HepG2 (cell line): Measurements from ENCODE around the gene GRIFIN. TPM values are rescaled to one million over a fixed set of nuclear protein-coding genes. Genes with fewer than 3 reads are reported as not detected.

Source experiments
- CBFB ChIP-seq: sonication (generic); formaldehyde crosslinking; IDR thresholded peaks from 2 replicates; pipeline ENCODE4 v1.4.0; 2020; ENCODE audit warnings: missing genetic modification reagents
- CBX5 ChIP-seq: sonication (generic); formaldehyde crosslinking; IDR thresholded peaks from 2 replicates; pipeline ENCODE4 v1.4.0; 2020; ENCODE audit warnings: missing genetic modification reagents, borderline replicate concordance
- DR1 ChIP-seq: sonication (generic); formaldehyde crosslinking; IDR thresholded peaks from 2 replicates; pipeline ENCODE4 v1.8.0; 2021; ENCODE audit warnings: mild to moderate bottlenecking, missing genetic modification reagents, inconsistent platforms
- EED ChIP-seq: sonication (generic); formaldehyde crosslinking; IDR thresholded peaks from 2 replicates; pipeline ENCODE4 v1.5.0; 2020; ENCODE audit warnings: mild to moderate bottlenecking, missing genetic modification reagents
- FOSL2 ChIP-seq: sonication (generic); formaldehyde crosslinking; IDR thresholded peaks from 2 replicates; pipeline ENCODE4 v1.4.0; 2020; ENCODE audit warnings: missing genetic modification reagents
- HDAC6 ChIP-seq: fragments of 200-600 bp; sonication (generic); IDR thresholded peaks from 2 replicates; pipeline ENCODE4 v1.7.0; 2017; ENCODE audit warnings: mild to moderate bottlenecking, antibody characterized with exemption, low read length, low read depth
- HIC2 ChIP-seq: sonication (generic); formaldehyde crosslinking; IDR thresholded peaks from 2 replicates; pipeline ENCODE4 v1.9.0; 2022; ENCODE audit warnings: low read depth, missing genetic modification reagents
- HMGXB4 ChIP-seq, 2 experiments: sonication (generic) in 1 of 2; formaldehyde crosslinking in 1 of 2; IDR thresholded peaks; 2 replicates each; pipeline versions ENCODE4 v1.4.0 to v1.6.1; 2018 to 2020; ENCODE audit warnings: missing genetic modification reagents in 2 of 2, borderline replicate concordance in 1 of 2, low read depth in 1 of 2, mild to moderate bottlenecking in 1 of 2, missing biosample characterization in 1 of 2
- KLF16 ChIP-seq, 2 experiments: sonication (generic) in 1 of 2; formaldehyde crosslinking in 1 of 2; IDR thresholded peaks; 2 replicates each; pipeline versions ENCODE4 v1.6.1 to v1.8.0; 2016 to 2023; ENCODE audit warnings: missing genetic modification reagents in 2 of 2, missing compliant biosample characterization in 1 of 2
- MTA1 ChIP-seq: sonication (generic); formaldehyde crosslinking; IDR thresholded peaks from 2 replicates; pipeline ENCODE4 v1.4.0; 2020; ENCODE audit warnings: missing genetic modification reagents, mild to moderate bottlenecking, borderline replicate concordance
- NPAS2 ChIP-seq: sonication (generic); formaldehyde crosslinking; IDR thresholded peaks from 2 replicates; pipeline ENCODE4 v1.8.0; 2022; ENCODE audit warnings: mild to moderate bottlenecking, missing genetic modification reagents, borderline replicate concordance
- NR2C2 ChIP-seq: sonication (generic); formaldehyde crosslinking; IDR thresholded peaks from 2 replicates; pipeline ENCODE4 v1.4.0; 2020; ENCODE audit warnings: missing genetic modification reagents, mild to moderate bottlenecking, moderate library complexity, borderline replicate concordance
- RAD21 ChIP-seq: fragments of 450-650 bp; formaldehyde crosslinking; IDR thresholded peaks from 2 replicates; pipeline ENCODE4 v1.5.0; 2020; ENCODE audit warnings: mild to moderate bottlenecking
- SP5 ChIP-seq: IDR thresholded peaks from 2 replicates; pipeline ENCODE4 v1.6.1; 2016; ENCODE audit warnings: low read depth, borderline replicate concordance
- TBL1XR1 ChIP-seq: fragments of 150-350 bp; IDR thresholded peaks from 2 replicates; pipeline ENCODE4 v1.6.1; 2014; ENCODE audit warnings: borderline replicate concordance, low read length; ENCODE audit not compliant: partially characterized antibody
- TFE3 ChIP-seq: IDR thresholded peaks from 2 replicates; pipeline ENCODE4 v1.6.1; 2016
- XRCC5 ChIP-seq: fragments of 200-400 bp; formaldehyde crosslinking; optimal IDR thresholded peaks from 2 replicates; pipeline ENCODE3; 2017; ENCODE audit warnings: mild to moderate bottlenecking, low read length
- ZNF124 ChIP-seq: sonication (generic); formaldehyde crosslinking; IDR thresholded peaks from 2 replicates; pipeline ENCODE4 v1.4.0; 2020; ENCODE audit warnings: missing genetic modification reagents
- ZNF672 ChIP-seq: sonication (generic); formaldehyde crosslinking; IDR thresholded peaks from 2 replicates; pipeline ENCODE4 v1.8.1; 2022; ENCODE audit warnings: missing genetic modification reagents
- polyA plus RNA-seq, 8 experiments: library from polyadenylated mRNA; depleted of rRNA in 3 of 8; stranded (reverse) in 7 of 8; unstranded in 1 of 8; fragments of >200 nt; fragmentation: Illumina TruSeq in 4 of 8; extraction: Trizol in 4 of 8; gene quantifications; 2 replicates each; pipeline versions ENCODE4 v1.2.1 to v1.2.3, GENCODE V29; 2011 to 2016; ENCODE audit warnings: low read depth in 4 of 8, missing spikeins in 1 of 8, mixed read lengths in 1 of 8; ENCODE audit not compliant: insufficient read depth in 1 of 8
- total RNA-seq, 5 experiments: library from RNA; depleted of rRNA; stranded (reverse); fragments of >200 nt; fragmentation: Illumina TruSeq; extraction: Trizol; gene quantifications; 2 replicates each; pipeline ENCODE4 v1.2.3, GENCODE V29; 2016; ENCODE audit warnings: low read depth in 1 of 5
- TF ChIP-seq, protein P1 (sequence below): sonication (generic); formaldehyde crosslinking; IDR thresholded peaks from 2 replicates; pipeline ENCODE4 v1.4.0; 2020; ENCODE audit warnings: missing genetic modification reagents, mild to moderate bottlenecking, borderline replicate concordance

The GRIFIN gene
- total and polyA plus RNA-seq, 2 of the 13 experiments (the other 11 are each of a cell fraction or from before 2014, with no cell fraction given) = not detected

DNA sequence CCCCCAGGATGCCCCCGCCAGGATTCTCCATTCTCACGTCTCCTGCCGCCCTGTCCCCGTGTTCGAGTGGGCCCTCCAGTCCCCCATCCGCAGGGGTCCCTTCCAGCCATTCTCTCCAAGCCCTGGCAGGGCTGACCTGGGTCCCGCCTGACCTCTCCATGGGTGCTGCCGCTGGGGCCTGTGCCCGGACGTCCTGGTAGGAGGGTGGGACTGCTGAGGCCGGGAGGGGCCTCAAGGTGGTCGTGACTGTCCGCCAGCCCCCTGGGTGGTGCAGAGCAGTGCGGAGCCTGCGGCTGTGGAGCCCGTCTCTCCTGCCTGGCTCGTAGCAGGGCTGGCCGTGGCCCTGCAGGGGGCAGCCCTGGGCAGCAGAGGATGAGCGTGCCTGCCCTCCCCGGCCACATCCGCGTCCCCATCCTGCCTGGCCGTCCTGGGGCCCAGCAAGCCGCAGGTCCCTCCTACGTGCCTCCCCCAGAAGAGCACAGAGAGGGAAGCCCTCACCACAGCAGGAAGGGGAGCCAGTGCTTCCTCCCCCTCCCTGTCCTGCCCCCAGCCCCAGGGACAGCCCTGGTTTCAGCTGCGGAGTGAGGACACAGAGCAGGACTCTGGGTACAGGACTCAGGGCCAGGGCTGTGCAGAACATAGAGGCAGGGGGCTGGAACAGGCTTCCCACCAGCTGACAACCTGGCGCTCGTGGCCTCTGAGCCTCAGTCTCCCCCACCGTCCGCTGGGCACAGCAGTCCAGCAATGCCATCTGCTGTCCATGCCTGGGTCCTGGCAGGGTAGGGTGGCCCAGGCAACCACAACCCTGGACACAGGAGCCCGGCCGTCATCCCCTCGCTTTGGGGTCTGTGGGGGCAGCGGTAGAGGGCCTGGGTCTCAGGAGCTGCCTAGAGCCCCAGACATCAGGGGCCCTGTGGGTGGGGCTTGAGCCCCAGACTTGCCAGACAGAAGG, 1.5 kb upstream of the GRIFIN start (continued):
- TF ChIP-seq KLF16 (CRISPR knock-in tag; IDR thresholded peaks at IDR 0.05) = 0 out of 4 replicates have a peak, but pooled peaks of 1 of the 2 experiments have one; percentile 25
- 0 out of 2 replicates have a peak, but pooled peaks have one; percentile 65 for TF ChIP-seq CBFB (CRISPR knock-in tag)
- TF ChIP-seq SP5 = no peak
- no peak for TF ChIP-seq XRCC5
- TF ChIP-seq NR2C2 (CRISPR knock-in tag) = no peak
- TF ChIP-seq TFE3 (CRISPR knock-in tag) = no peak
- no peak for TF ChIP-seq MTA1 (CRISPR knock-in tag)
- no peak for TF ChIP-seq ZNF124 (CRISPR knock-in tag)
- TF ChIP-seq RAD21 (CRISPR knock-in tag) = peak; percentile 84
- peak; percentile 55; the same call in 1 of the 2 replicates for TF ChIP-seq EED
- no peak for TF ChIP-seq DR1 (CRISPR knock-in tag)
- no peak for TF ChIP-seq HDAC6
- peak; percentile 63; the same call in 1 of the 2 replicates for TF ChIP-seq CBX5 (CRISPR knock-in tag)
- 0 out of 2 replicates have a peak, but pooled peaks have one; percentile 10 for TF ChIP-seq FOSL2 (CRISPR knock-in tag)
- TF ChIP-seq NPAS2 (CRISPR knock-in tag) = no peak
- TF ChIP-seq ZNF672 = no peak
- peak in 1 of 2 experiments; percentile 71; a peak in 2 of 4 replicates for TF ChIP-seq HMGXB4 (CRISPR knock-in tag; IDR thresholded peaks at IDR 0.05; ENCODE audit: borderline replicate concordance in 1 of 2, low read depth in 1 of 2)
- TF ChIP-seq TBL1XR1 = no peak
- TF ChIP-seq, protein P1, sequence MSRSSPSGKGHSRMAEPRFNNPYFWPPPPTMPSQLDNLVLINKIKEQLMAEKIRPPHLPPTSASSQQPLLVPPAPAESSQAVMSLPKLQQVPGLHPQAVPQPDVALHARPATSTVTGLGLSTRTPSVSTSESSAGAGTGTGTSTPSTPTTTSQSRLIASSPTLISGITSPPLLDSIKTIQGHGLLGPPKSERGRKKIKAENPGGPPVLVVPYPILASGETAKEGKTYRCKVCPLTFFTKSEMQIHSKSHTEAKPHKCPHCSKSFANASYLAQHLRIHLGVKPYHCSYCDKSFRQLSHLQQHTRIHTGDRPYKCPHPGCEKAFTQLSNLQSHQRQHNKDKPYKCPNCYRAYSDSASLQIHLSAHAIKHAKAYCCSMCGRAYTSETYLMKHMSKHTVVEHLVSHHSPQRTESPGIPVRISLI (CRISPR knock-in tag) = no peak
- TF ChIP-seq HIC2 (CRISPR knock-in tag) = 0 out of 2 replicates have a peak, but pooled peaks have one; percentile 40
